HG02678 (cell line): ENCODE data around the gene LRRC17.

Experiments
- ATAC-seq: cut with Tn5 transposase; IDR thresholded peaks from one replicate; pipeline ENCODE4 v1.9.1; 2021; ENCODE audit warnings: mild to moderate bottlenecking, moderate library complexity; ENCODE audit not compliant: unreplicated experiment

LRRC17 gene

GRCh38 chr7:102983602-102984001 is 70.8 kb downstream of the LRRC17 start:
- no peak for ATAC-seq

GRCh38 chr7:102985176-102985783 is 72.5 kb downstream of the LRRC17 start:
- ATAC-seq: no peak

- no peak for ATAC-seq
These were observed 75.3 kb downstream of the LRRC17 start for GRCh38 chr7:102988088-102988487.

GRCh38 chr7:102988631-102989560 is 76.1 kb downstream of the LRRC17 start:
- no peak for ATAC-seq

- ATAC-seq: no peak
These were observed 77.8 kb downstream of the LRRC17 start for GRCh38 chr7:102990642-102991041.

GRCh38 chr7:102991077-102991539 is 78.3 kb downstream of the LRRC17 start:
- ATAC-seq: no peak

GRCh38 chr7:102991540-102992214 is 78.9 kb downstream of the LRRC17 start:
- ATAC-seq: no peak

- no peak for ATAC-seq
These were observed 79.7 kb downstream of the LRRC17 start for GRCh38 chr7:102992509-102992937.

- no peak for ATAC-seq
These were observed 80.3 kb downstream of the LRRC17 start for GRCh38 chr7:102992938-102993717.

- ATAC-seq: no peak
These were observed 80.9 kb downstream of the LRRC17 start for GRCh38 chr7:102993718-102994029.

GRCh38 chr7:102994567-102994966 is 81.8 kb downstream of the LRRC17 start:
- ATAC-seq: no peak
